Stimulated activated CD4-positive, alpha-beta T cell treated with anti-CD3 and anti-CD28 coated beads, Interleukin-4, amount 100 ng/mL, for 4 hours (primary cell): ENCODE measurements around the gene MYG1.
A peak's percentile ranks its signal among the peaks of the same experiment; 100 is the strongest.

ENCODE experiments used
- DNase-seq, 2 experiments: peaks; one replicate each; pipeline ENCODE4 v3.0.0-alpha.2; 2020

Gene MYG1, protein sequence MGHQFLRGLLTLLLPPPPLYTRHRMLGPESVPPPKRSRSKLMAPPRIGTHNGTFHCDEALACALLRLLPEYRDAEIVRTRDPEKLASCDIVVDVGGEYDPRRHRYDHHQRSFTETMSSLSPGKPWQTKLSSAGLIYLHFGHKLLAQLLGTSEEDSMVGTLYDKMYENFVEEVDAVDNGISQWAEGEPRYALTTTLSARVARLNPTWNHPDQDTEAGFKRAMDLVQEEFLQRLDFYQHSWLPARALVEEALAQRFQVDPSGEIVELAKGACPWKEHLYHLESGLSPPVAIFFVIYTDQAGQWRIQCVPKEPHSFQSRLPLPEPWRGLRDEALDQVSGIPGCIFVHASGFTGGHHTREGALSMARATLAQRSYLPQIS

DNA sequence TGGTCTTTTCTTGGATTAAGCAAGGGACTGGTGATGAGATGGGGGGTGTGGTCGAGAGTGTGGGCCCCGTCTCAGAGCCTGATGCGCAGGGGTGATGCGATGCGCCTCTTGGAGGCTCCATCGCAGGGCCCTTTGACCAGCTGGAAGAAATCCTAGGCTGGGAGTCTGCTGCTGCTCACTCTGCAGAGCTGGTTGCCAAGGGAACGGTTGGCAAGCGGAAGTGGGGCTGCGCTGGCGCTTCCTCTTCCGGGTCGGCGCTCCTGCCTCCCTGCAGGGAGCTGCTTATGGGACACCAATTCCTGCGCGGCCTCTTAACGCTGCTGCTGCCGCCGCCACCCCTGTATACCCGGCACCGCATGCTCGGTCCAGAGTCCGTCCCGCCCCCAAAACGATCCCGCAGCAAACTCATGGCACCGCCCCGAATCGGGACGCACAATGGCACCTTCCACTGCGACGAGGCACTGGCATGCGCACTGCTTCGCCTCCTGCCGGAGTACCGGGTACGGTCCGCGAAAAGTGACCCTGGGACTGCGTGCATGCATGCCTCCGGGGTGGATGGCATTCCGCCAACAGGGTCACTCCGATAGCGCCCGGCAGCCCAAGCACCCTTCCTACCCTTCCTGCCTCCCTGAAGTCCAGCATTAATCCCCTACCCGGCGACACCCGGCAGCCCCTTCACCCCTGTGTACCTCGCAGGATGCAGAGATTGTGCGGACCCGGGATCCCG, at the start of gene MYG1:
Gene MYG1, plus strand, starts transcription at position 242 of the 727 bp plus-strand sequence. Its CDS starts 43 bp downstream, at position 285.
- peak; percentile 77 to 82 for DNase-seq

DNA sequence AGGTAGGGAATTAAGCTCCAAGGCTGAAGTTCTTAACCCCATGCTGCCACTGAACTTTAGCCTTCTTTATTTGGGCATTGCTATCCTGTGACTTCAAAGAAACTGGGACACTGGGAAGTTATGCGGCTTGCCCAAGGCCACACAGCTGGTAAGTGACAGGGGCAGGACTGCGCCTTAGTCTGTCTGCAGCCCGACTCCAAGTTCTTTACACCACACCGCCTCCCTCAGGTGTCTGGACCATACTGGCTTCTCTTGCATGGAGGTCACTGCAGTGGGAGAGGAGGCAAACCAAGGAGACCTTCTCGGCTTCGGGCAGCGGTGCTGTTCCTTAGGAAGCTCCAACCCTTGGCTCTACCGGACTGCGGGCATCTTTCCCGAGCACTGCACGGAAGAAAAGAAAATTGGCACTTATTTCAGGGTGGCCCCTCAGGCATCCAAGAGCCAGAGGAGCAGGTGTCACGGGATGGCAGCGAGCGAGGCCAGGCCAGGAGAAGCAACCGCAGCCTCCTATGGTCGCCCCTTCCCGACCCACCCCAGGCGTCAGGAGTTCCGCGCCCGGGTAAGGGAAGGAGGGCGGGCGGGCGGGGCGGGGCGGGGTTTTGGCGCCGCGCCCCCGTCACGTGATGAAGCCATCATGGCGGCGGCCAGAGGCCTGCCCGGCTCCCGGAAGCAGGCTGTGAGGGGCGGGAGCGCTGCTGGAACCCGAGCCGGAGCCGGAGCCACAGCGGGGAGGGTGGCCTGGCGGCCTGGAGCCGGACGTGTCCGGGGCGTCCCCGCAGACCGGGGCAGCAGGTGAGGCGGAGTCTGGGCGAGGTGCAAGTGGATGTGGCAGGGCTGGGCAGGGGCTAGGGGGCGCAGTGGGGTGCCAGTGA, 47.8 kb upstream of the MYG1 start:
- DNase-seq = peak; percentile 59 to 66

DNA sequence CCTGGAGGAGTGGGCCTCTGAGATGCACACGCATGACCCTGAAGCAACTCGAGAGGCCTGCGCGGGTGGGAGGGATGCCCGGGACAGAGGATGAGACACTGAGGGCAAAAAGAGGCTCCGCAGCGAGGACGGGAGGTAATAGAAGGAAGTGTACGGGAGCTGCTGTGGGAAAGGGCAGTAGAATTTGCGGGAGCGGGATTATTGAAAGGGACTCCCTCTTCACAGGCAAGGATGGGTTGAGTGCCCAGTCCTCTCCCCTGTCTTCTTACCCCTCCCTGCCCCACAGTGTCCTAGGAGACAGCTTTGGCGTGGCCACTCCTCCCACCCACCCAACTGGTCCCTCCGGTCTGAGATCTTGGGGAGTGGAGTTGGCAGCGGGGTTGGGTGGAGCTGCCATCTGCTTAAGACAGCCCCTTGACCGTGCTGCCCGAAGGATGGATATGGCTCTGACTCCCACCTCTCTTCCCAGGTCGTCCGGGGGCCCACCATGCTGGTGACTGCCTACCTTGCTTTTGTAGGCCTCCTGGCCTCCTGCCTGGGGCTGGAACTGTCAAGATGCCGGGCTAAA, 47.1 kb upstream of the MYG1 start:
- DNase-seq = no peak

DNA sequence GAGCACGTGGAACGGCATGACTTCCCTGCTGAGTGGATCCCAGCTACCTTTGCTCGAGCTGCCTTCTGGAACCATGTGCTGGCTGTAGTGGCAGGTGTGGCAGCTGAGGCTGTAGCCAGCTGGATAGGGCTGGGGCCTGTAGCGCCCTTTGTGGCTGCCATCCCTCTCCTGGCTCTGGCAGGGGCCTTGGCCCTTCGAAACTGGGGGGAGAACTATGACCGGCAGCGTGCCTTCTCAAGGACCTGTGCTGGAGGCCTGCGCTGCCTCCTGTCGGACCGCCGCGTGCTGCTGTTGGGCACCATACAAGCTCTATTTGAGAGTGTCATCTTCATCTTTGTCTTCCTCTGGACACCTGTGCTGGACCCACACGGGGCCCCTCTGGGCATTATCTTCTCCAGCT, 46.2 kb upstream of the MYG1 start:
- DNase-seq = no peak

DNA sequence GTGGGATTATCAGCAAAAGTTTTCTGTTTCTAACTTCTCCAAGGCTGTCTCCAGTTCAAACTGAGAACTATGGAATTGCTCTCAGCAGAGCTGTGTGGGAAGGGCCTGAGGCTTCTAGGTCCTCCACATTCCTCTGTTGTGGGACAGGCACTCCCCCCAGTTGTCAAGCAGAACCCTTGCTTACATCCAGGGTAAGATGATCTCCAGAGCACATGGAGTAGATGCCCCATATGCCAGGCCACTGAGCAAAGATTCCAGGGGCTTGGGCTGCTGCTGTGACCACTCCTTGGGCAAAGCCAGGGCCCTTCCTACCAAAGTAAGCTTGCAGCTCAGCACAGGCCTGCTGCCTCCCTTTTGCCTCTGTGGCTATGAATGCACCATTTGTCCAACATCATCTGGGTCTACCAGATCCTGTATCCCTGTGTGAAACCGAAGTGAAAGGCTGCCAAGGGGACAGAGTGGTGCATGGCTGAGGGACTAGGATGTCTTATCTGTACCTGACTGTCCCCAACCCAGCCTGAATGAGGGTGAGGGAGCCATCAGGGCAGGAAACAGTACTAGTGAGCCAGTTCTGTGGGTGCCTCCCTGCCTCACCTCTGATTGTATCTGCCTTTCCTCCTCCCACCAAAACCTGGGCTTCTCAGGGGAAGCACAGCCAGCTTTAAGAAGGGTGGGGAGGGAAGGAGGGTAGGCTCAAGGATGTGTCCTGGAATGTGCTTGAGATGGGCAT, 44.5 kb upstream of the MYG1 start:
- no peak for DNase-seq

DNA sequence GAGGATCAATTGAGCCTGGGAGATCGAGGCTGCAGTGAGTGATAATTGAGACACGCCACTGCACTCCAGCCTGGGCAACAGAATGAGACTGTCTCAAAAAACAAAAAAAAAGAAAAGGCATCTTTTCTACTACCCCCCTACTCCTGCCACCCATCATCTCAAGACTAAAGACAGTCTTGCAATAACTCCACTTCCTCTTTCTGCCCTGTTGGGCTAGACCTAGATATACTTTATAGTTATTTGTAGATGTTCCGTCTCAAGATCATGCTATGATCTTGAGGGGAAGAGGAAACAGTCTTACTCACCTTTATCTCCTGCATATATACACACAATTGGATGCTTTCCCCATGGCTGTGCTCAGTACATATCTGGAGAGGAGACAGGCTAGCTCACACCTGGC, 43.5 kb upstream of the MYG1 start:
- DNase-seq = no peak

DNA sequence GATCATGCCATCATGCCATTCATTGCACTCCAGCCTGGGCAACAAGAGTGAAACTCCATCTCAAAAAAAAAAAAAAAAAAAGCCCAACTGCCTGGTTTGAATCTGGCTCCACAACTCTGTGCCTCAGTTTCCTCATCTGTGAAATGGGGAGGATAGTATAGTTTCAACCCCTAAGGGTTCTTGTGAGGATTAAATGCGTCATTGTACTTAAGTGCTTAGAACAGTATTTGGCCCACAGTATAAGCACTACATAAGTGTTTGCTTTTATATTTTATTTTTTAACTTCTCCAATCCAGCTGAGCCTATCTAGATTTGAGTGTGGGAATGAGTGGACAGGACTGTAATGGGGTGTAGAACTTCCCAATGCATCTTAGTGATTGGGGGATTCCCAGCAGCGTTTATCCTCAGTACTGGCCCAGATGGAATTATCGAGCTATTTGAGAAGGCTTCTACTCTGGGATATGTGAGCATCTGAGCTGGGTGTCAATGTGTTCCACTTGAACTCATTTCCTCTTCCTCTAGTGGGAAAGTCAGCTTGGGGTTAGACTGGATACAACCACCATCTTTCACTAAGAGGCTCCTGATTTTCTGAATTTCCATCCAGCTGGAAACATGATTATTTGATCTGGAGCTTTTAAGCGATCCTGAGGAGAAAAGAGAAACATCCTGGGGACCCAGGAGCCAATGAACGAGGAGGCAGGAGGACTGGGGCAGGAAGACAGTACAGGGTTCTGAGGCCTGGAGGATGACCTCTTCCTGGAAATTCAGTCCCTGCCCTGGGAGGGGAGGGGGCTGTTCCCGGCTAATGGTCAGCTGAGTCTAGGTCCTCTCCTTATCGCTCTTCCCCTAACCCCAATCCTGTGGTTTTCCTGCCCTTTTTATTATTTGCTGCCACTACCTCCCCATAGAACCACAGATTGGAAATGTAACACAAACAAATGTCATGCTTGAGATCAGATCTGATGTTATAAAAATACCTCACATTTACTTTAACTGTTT, 40.7 kb upstream of the MYG1 start:
- no peak for DNase-seq

DNA sequence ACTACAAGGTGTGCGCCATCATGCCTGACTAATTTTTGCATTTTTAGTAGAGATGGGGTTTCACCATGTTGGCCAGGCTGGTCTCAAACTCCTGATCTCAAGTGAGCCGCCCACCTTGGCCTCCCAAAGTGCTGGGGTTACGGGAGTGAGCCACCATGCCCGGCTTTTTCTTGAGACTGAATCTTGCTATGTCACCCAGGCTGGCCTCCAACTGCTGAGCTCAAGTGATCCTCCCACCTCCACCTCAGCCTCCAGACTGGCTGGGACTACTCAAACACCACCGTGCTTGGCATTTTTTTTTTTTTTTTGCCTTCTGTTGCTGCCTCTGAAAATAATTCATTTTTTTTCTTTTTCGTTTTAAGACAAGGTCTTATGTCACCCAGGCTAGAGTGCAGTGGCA, 39.6 kb upstream of the MYG1 start:
- no peak for DNase-seq

DNA sequence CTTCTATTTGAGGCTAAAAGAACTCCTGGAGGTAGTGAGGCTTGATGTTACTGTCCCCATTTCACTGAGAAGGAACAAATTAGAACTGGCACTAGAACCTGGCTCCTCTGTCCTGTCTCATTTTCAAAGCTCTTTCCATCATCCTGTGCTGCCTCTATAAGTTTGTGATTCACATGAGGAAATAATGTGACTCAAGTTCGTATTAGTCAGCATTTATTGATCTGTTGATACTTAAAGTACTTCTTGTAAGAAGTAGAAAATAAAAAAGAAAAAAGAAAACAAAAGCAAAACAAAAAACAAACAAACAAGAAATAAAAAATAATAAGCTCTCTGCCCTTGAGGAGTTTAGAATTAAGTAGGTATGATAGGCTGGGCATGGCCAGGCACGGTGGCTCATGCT, 33.7 kb upstream of the MYG1 start:
- DNase-seq = no peak

DNA sequence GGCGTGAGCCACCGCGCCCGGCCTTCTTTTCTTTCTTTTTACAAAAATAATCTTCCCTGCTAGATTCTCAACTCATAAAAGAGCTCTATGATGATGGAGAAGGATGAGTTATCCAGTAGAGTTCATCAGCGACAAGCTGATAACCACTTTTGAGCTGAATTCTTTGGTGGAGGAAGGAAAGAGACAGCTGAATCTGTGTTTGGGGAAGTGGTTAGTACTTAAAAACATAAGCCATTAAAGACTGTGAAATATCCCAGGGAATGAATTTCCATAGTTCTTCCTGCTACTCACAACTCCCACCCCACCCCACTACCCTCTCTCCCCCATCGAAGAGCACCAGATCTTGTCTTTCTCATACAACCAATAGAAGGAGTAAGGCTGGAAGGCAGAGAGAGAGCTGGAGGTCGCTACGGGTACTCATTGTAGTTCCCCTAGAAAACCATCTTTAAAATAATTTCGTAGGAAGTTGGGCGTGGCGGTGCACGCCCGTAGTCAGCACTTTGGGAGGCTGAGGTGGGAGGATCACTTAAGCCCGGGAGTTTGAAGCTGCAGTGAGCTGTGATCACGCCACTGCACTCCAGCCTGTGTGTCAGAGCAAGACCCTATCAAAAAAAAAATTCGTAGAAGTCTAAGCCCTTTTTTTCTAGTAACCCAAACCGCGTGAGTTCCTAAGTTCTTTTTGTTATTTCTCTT, 32.0 kb upstream of the MYG1 start:
- DNase-seq = peak; percentile 27 to 37

DNA sequence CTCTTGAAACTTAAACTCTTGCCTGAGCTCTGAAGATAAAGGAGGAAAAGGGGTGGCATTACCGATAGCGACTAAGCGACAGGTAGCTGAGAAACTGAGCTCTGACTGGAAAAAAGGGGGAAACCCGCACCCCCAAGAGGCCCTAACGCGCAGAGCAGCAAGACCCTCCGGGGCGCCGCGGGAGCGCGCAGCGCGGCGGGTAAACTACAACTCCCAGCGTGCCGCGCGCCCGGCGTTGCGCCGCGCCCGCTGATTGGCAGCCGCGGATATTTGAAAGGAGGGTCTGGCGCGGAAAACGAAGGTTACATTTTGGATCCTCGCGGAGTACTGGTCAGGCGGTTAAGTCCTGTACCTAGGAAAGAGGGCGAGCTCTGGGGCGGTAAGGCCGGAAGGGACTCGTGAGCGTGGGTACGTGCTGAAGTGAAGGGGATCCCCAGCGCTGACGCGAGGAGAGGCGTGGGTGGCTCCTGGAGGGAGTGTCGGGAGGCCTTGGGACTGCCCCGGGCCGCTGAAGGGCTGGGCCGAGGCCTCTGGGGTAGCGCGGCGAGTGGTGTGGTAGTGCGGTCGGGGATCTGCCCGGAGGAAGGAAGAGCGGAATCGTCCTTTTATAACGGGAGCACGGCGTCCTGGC, 31.4 kb upstream of the MYG1 start, which contains the start of gene ESPL1:
Gene ESPL1, plus strand, starts transcription at position 301 of the 631 bp plus-strand sequence. CDS start 468 bp downstream, outside the sequence.
- peak; percentile 75 to 80 for DNase-seq

DNA sequence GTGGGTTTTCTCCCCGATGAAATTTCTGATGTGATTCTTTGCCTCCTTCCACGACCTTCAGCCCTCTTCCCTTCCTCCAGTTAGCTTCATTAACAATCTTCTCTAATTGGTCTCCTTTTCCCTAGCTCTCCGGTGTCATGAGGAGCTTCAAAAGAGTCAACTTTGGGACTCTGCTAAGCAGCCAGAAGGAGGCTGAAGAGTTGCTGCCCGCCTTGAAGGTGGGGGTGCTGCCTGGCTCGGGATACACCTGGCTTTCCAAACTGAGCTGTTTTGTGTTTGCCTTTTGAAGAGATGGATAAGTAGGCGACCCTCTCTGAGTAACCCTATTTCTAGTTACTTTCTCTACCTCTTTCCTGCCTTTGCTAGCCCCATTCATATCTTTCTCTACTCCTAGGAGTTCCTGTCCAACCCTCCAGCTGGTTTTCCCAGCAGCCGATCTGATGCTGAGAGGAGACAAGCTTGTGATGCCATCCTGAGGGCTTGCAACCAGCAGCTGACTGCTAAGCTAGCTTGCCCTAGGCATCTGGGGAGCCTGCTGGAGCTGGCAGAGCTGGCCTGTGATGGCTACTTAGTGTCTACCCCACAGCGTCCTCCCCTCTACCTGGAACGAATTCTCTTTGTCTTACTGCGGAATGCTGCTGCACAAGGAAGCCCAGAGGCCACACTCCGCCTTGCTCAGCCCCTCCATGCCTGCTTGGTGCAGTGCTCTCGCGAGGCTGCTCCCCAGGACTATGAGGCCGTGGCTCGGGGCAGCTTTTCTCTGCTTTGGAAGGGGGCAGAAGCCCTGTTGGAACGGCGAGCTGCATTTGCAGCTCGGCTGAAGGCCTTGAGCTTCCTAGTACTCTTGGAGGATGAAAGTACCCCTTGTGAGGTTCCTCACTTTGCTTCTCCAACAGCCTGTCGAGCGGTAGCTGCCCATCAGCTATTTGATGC, 30.6 kb upstream of the MYG1 start:
- no peak for DNase-seq

DNA sequence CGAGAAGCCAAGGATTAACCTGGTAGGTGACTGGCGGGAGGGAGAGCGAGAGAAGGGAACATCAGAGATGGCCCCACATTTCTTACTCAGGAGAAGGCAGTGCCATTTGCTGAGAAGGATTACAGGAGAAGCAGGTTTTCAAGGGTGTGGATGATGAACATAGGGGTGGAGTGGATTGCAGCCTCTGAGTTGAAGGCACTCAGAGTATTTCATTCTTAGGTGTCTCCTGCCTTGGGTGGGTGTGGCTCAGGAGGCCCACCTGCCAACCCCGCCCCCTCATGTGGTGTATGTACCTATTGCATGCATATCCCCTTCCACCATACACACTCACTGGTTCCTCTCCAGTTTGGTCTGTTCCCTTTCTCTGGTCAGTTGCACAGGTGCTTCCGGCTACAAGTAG, 25.1 kb upstream of the MYG1 start:
- DNase-seq = no peak

DNA sequence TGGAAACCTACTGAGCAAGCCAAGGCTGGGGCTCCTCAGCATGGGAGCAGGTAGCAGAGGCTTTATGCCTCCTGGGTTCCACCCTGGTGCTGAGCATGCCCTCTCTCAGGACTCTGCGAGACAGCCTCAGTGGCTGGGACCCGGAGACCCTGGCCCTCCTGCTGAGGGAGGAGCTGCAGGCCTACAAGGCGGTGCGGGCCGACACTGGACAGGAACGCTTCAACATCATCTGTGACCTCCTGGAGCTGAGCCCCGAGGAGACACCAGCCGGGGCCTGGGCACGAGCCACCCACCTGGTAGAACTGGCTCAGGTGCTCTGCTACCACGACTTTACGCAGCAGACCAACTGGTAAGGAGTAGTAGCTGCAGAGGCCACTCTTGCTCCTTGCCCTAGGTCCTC, 23.0 kb upstream of the MYG1 start:
- no peak for DNase-seq

DNA sequence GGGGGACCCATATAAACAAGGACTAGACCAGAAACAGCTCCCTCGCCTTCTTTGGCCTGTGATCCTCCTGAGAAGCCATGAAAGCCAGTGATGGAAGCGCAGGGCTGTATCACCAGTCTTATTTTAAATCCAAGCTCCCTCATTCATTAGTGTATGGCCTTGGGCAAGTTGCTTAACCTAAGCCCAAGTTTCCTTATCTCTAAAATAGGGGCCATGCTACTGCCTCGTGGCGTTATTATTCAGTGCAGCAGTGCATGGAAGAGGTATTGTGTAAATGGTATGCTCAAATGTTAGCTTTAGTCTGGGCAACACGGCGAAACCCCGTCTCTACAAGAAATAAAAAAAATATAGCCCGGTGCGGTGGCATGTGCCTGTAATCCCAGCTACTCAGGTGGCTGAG, 21.5 kb upstream of the MYG1 start:
- no peak for DNase-seq

DNA sequence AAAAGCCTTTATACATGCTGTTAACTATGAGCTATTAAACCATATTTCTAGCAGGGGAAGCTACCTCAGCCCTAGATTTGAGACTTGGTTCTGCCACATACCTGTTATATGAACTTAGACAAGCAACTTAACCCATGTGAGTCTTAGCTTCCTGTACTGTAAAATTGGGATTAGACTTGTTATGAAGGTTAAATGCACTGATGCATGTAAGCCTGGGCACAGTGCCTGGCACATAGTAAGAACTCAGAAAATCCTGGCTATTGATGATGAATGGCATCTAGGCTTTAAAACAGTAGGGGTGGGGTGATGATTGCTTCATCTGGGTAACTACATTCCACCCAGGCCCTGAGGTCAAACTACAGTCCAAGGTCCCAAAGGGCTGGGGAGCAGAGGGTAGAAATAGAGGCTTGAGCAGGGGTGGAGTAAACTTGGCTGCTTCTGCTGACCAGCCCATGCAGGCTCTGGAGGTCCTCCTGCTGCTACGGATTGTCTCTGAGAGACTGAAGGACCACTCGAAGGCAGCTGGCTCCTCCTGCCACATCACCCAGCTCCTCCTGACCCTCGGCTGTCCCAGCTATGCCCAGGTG, 20.1 kb upstream of the MYG1 start:
- DNase-seq = no peak

DNA sequence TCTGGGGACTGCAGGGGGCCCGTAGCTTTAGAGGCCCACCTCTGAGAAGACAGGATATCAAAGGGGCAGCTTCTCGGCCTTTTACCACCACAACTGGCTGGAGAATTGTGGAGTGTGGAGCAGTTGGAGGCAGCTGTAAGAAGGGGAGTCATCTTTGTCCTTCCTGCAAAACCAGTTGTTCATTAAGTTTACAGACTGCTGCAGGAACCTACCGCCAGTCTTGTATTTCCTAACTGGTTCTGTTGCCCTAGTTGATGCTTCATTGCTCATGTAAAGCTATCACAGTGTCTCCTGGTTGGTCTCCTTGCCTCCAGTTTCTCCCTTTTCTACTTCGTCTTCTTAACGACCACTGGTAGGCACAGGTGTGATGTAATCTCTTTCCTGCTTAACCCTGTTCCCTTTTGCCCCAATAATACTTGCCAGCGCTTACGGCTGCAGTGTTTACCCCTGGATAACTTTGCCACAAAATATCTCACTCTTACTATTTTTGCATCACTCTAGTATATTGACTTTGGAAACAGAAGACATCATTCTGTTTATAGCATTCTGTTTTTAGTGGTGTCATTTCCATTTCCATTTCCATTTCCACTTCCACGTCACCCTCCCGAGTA, 19.5 kb upstream of the MYG1 start:
- DNase-seq = no peak

DNA sequence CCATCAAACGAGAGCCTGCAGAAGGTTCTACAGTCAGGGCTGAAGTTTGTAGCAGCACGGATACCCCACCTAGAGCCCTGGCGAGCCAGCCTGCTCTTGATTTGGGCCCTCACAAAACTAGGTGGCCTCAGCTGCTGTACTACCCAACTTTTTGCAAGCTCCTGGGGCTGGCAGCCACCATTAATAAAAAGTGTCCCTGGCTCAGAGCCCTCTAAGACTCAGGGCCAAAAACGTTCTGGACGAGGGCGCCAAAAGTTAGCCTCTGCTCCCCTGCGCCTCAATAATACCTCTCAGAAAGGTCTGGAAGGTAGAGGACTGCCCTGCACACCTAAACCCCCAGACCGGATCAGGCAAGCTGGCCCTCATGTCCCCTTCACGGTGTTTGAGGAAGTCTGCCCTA, 13.0 kb upstream of the MYG1 start:
- DNase-seq = no peak
